Astrocyte (in vitro differentiated cells and primary cell): ENCODE data around the gene PRXL2B. TPM values are rescaled to one million over a fixed set of nuclear protein-coding genes. Genes with fewer than 3 reads are reported as not detected.

ENCODE experiments used
- DNase-seq: peaks from one replicate; pipeline ENCODE4 v3.0.0-alpha.2; 2010; ENCODE audit warnings: low read depth
- FAIRE-seq: peaks from 2 replicates; lab custom pipeline; 2011; peaks lifted over from hg19 to GRCh38; lab: Jason Lieb, UNC
- H2AFZ ChIP-seq: 2 replicates; pipeline ENCODE4 v1.6.0; 2012; ENCODE audit warnings: low read depth, low read length, inconsistent platforms
- H3K27ac ChIP-seq: 2 replicates; pipeline ENCODE4 v1.5.1; 2011; ENCODE audit warnings: low read depth, low read length, inconsistent platforms
- H3K27me3 ChIP-seq: 2 replicates; pipeline ENCODE4 v1.6.0; 2011; ENCODE audit warnings: low read length, inconsistent platforms; ENCODE audit not compliant: insufficient read depth
- H3K36me3 ChIP-seq: 2 replicates; pipeline ENCODE4 v1.5.1; 2011; ENCODE audit warnings: low read length, inconsistent platforms; ENCODE audit not compliant: insufficient read depth
- H3K4me1 ChIP-seq: 2 replicates; pipeline ENCODE4 v1.5.1; 2011; ENCODE audit warnings: low read length, inconsistent platforms; ENCODE audit not compliant: insufficient read depth
- H3K4me2 ChIP-seq: 2 replicates; pipeline ENCODE4 v1.6.0; 2012; ENCODE audit warnings: low read length, inconsistent platforms
- H3K4me3 ChIP-seq: 2 replicates; pipeline ENCODE4 v1.5.1; 2011; ENCODE audit warnings: low read depth, mild to moderate bottlenecking, low read length, inconsistent platforms; ENCODE audit not compliant: insufficient read depth
- H3K79me2 ChIP-seq: 2 replicates; pipeline ENCODE4 v1.6.0; 2012; ENCODE audit warnings: mild to moderate bottlenecking, low read length, inconsistent platforms; ENCODE audit not compliant: insufficient read depth
- H3K9ac ChIP-seq: 2 replicates; pipeline ENCODE4 v1.6.0; 2012; ENCODE audit warnings: mild to moderate bottlenecking, low read length, inconsistent platforms
- H3K9me3 ChIP-seq: 2 replicates; pipeline ENCODE4 v1.5.1; 2012; ENCODE audit warnings: low read depth, mild to moderate bottlenecking, low read length, inconsistent platforms; ENCODE audit not compliant: insufficient read depth
- H4K20me1 ChIP-seq: 2 replicates; pipeline ENCODE4 v1.6.0; 2012; ENCODE audit warnings: low read length, inconsistent platforms; ENCODE audit not compliant: insufficient read depth
- H3K27ac Mint-ChIP-seq: one replicate; pipeline ENCODE4 v1.8.0; 2021; ENCODE audit warnings: mild to moderate bottlenecking, mixed read lengths; ENCODE audit not compliant: unreplicated experiment
- H3K27me3 Mint-ChIP-seq: one replicate; pipeline ENCODE4 v1.8.0; 2021; ENCODE audit warnings: low read depth, mixed read lengths; ENCODE audit not compliant: unreplicated experiment
- H3K36me3 Mint-ChIP-seq: one replicate; pipeline ENCODE4 v1.8.0; 2021; ENCODE audit warnings: low read depth, mixed read lengths; ENCODE audit not compliant: unreplicated experiment
- H3K4me1 Mint-ChIP-seq: one replicate; pipeline ENCODE4 v1.8.0; 2021; ENCODE audit warnings: low read depth, mixed read lengths; ENCODE audit not compliant: unreplicated experiment
- H3K4me3 Mint-ChIP-seq: one replicate; pipeline ENCODE4 v1.8.0; 2021; ENCODE audit warnings: mild to moderate bottlenecking, moderate library complexity, mixed read lengths; ENCODE audit not compliant: unreplicated experiment
- H3K9me3 Mint-ChIP-seq: one replicate; pipeline ENCODE4 v1.8.0; 2021; ENCODE audit warnings: mild to moderate bottlenecking, mixed read lengths; ENCODE audit not compliant: unreplicated experiment
- EZH2 ChIP-seq: IDR thresholded peaks from 2 replicates; pipeline ENCODE4 v1.6.1; 2012; ENCODE audit warnings: mild to moderate bottlenecking, low read length, inconsistent platforms; ENCODE audit not compliant: insufficient read depth
- total RNA-seq: library from RNA; stranded (reverse); gene quantifications from 2 replicates; pipeline ENCODE4 v1.2.1, GENCODE V29; 2021
- TF ChIP-seq, protein P1 (sequence below): IDR thresholded peaks from 2 replicates; pipeline ENCODE4 v1.5.1; 2011; ENCODE audit warnings: low read depth, mild to moderate bottlenecking, inconsistent platforms, low read length, moderate library complexity; ENCODE audit not compliant: insufficient read depth

The PRXL2B gene
- total RNA-seq, 1 donor from 2014 or later = 19.2 TPM

DNA sequence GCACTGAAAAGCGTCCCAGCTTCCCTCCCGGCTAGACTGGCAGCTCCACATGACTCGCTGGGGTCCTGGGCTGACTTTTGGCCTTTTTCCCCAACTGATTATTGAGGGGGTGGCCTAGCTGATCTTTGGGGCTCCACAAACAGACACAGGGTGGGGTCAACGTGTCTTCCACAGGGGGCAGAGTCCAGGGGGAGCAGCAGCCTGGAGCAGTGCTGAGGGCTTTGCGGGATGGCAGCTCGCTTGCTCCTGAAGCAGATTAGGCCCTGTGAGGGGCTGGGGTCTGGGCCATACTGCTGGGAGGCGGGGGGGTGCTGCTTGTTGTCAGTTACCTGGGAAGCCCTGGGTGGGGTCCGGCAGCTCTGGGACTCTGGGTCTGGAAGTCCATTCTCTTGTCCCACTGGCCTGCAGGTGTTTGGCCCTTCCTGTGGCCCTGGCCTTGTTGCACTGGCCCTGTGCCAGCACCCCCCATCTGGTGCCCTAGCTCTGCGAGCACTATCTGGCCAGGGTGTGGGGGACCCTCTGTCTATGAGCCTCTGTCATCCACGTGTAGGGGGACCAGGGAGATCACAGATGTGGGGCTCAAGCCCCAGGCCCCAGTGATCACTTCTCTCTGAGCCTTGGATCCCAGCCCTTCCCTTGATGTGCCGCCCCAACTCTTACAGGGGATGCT, 44.2 kb upstream of the PRXL2B start:
- no peak overlapping the region for H3K4me2 ChIP-seq
- no peak overlapping the region for H3K4me3 ChIP-seq
- no peaks in the 10 kb centered on the region for H3K9me3 ChIP-seq
- TF ChIP-seq EZH2 = no peak
- TF ChIP-seq, protein P1, sequence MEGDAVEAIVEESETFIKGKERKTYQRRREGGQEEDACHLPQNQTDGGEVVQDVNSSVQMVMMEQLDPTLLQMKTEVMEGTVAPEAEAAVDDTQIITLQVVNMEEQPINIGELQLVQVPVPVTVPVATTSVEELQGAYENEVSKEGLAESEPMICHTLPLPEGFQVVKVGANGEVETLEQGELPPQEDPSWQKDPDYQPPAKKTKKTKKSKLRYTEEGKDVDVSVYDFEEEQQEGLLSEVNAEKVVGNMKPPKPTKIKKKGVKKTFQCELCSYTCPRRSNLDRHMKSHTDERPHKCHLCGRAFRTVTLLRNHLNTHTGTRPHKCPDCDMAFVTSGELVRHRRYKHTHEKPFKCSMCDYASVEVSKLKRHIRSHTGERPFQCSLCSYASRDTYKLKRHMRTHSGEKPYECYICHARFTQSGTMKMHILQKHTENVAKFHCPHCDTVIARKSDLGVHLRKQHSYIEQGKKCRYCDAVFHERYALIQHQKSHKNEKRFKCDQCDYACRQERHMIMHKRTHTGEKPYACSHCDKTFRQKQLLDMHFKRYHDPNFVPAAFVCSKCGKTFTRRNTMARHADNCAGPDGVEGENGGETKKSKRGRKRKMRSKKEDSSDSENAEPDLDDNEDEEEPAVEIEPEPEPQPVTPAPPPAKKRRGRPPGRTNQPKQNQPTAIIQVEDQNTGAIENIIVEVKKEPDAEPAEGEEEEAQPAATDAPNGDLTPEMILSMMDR = no peak
- no peak overlapping the region for H3K27ac ChIP-seq
- DNase-seq = no peak
- H3K27me3 ChIP-seq = peaks cover 2% of the 10 kb centered on the region
- no peak overlapping the region for H3K27ac Mint-ChIP-seq
- H2AFZ ChIP-seq = no peak overlapping the region
- H3K36me3 Mint-ChIP-seq = no peaks in the 10 kb centered on the region
- H4K20me1 ChIP-seq = no peaks in the 10 kb centered on the region
- no peaks in the 10 kb centered on the region for H3K36me3 ChIP-seq
- H3K27me3 Mint-ChIP-seq = peaks cover 17% of the 10 kb centered on the region
- peak overlapping the region; percentile 5 for H3K4me3 Mint-ChIP-seq
- H3K4me1 ChIP-seq = peaks cover 25% of the 10 kb centered on the region
- FAIRE-seq = no peak
- H3K9me3 Mint-ChIP-seq = no peaks in the 10 kb centered on the region
- H3K79me2 ChIP-seq = no peaks in the 10 kb centered on the region
- H3K4me1 Mint-ChIP-seq = no peaks in the 10 kb centered on the region
- no peak overlapping the region for H3K9ac ChIP-seq

DNA sequence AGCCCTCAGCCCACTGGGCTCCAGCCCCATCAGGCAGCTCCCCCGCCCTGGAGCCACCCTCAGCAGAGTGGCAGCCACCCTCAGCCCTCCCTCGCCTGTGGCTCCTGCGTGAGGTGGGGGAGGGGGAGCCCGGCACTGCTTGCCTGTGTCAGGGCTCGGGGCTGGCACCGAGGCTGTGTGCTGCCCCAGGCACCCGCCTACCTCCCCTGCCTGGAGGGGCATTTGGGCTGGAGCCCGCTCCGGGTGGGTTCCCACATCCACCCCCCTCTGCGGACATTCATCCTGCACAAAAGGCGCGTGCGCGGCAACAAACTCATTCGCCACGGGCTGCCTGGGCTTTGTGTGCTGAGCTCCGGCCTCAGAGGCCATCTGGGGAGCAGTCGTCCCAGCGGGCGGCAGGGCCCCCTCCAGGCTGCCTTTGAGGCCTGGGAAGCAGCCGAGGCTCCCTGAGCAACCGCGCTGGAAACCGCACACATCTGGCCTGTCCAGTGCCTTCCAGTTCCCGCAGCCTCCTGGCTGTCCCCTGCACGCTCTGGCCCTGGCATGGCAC, 43.0 kb upstream of the PRXL2B start:
- H2AFZ ChIP-seq = peak overlapping the region; percentile 39
- no peak overlapping the region for H3K4me3 ChIP-seq
- Mint-ChIP-seq H3K4me3 (no peak overlapping the region), H3K4me1 (no peaks in the 10 kb centered on the region), H3K9me3 (no peaks in the 10 kb centered on the region), H3K27ac (no peak overlapping the region), H3K27me3 (peaks cover 10% of the 10 kb centered on the region), H3K36me3 (no peaks in the 10 kb centered on the region)
- H4K20me1 ChIP-seq = no peaks in the 10 kb centered on the region
- no peak for FAIRE-seq
- H3K27ac ChIP-seq = no peak overlapping the region
- peak overlapping the region; percentile 69 for H3K4me2 ChIP-seq
- no peak overlapping the region for H3K9ac ChIP-seq
- no peaks in the 10 kb centered on the region for H3K9me3 ChIP-seq
- H3K79me2 ChIP-seq = no peaks in the 10 kb centered on the region
- H3K27me3 ChIP-seq = peaks cover 2% of the 10 kb centered on the region
- DNase-seq = peak; percentile 4
- H3K4me1 ChIP-seq = peaks cover 37% of the 10 kb centered on the region
- no peaks in the 10 kb centered on the region for H3K36me3 ChIP-seq
- TF ChIP-seq, protein P1 = no peak
- no peak for TF ChIP-seq EZH2
